Measurements from ENCODE around the gene ZFY. TPM values are rescaled to one million over a fixed set of nuclear protein-coding genes. Genes with fewer than 3 reads are reported as not detected.

The ZFY gene
- total and polyA plus RNA-seq, 2 of the 13 experiments (the other 11 are each of a cell fraction or from before 2014, with no cell fraction given), result 3.3 to 17.1 TPM

GRCh38 chrY:2972708-2973107, 37.5 kb downstream of the ZFY start:
- intact Hi-C loops (cut with micrococcal nuclease; ENCODE audit: unreplicated experiment), result no loop called here

More at GRCh38 chrY:2972708-2973107, 37.5 kb downstream of the ZFY start:
- DNase-seq (ENCODE audit: low spot score), result no peak
- no peaks in the 10 kb centered on the region for H4K20me1 ChIP-seq (ENCODE audit: insufficient read depth, low read length)
- no peak for FAIRE-seq
- WGBS (ENCODE audit: low lambda C conversion rate), result 90% methylated on average over 1 of the region's 1 CpG
- H3K27ac ChIP-seq (ENCODE audit: extremely low read length, insufficient read depth, low read length), result no peak overlapping the region
- ChIA-PET POLR2A (no interaction called here), CTCF (ENCODE audit: low intra/inter-chr PET ratio, low total read pairs) (no interaction called here)
- H3K79me2 ChIP-seq (ENCODE audit: insufficient read depth, low read length), result peaks cover 4% of the 10 kb centered on the region
- H3K27me3 ChIP-seq (ENCODE audit: control insufficient read depth in 1 of 2, insufficient read depth in 2 of 2, low read length in 2 of 2), result no peaks in the 10 kb centered on the region
- H2AFZ ChIP-seq (ENCODE audit: low read length), result no peak overlapping the region
- H3K9ac ChIP-seq (ENCODE audit: insufficient read depth, low read depth, low read length), result no peak overlapping the region
- no peaks in the 10 kb centered on the region for H3K9me3 ChIP-seq (ENCODE audit: low read length)
- no peak overlapping the region for H3K4me3 ChIP-seq (replicated peaks in 1 of 3; ENCODE audit: insufficient read depth in 1 of 3, low read depth in 2 of 3, low read length in 3 of 3)
- no peaks in the 10 kb centered on the region for H3K4me1 ChIP-seq (ENCODE audit: insufficient read depth, low read length)
- no peak for ATAC-seq
- in situ Hi-C loops (cut with HindIII; ENCODE audit: extremely low pct_ligation_motif_present, low pct_unique_long_range_greater_than_20kb), result no loop called here
- no peak overlapping the region for H3K4me2 ChIP-seq (ENCODE audit: low read depth, low read length)
- no TSS peak for BruUV-seq (replicated peaks)
- TF ChIP-seq TAF1 (CRISPR knock-in tag; IDR thresholded peaks at IDR 0.05) (no peak), GATAD2A (CRISPR knock-in tag; IDR thresholded peaks at IDR 0.05) (no peak), ZBTB20 (CRISPR knock-in tag; IDR thresholded peaks at IDR 0.05; ENCODE audit: borderline replicate concordance, low read depth) (no peak), SIN3B (IDR thresholded peaks at IDR 0.05; ENCODE audit: low read length) (no peak), HBP1 (CRISPR knock-in tag; IDR thresholded peaks at IDR 0.05; ENCODE audit: low read depth) (no peak), ZNF207 (IDR thresholded peaks at IDR 0.05; ENCODE audit: borderline replicate concordance) (no peak), PHF21A (CRISPR knock-in tag; IDR thresholded peaks at IDR 0.05) (no peak), KDM6A (CRISPR knock-in tag; IDR thresholded peaks at IDR 0.05; ENCODE audit: low read depth) (no peak), ZNF580 (CRISPR knock-in tag; IDR thresholded peaks at IDR 0.05; ENCODE audit: borderline replicate concordance, low read depth) (no peak), TIGD3 (CRISPR knock-in tag; IDR thresholded peaks at IDR 0.05; ENCODE audit: borderline replicate concordance) (no peak), ZMAT5 (CRISPR knock-in tag; IDR thresholded peaks at IDR 0.05; ENCODE audit: borderline replicate concordance, low read depth) (no peak), THRA (CRISPR knock-in tag; IDR thresholded peaks at IDR 0.05; ENCODE audit: borderline replicate concordance) (no peak), FLYWCH1 (CRISPR knock-in tag; IDR thresholded peaks at IDR 0.05) (no peak), SIX4 (CRISPR knock-in tag; IDR thresholded peaks at IDR 0.05) (no peak), TRIM22 (IDR thresholded peaks at IDR 0.05) (no peak)
- H3K36me3 ChIP-seq (replicated peaks in 1 of 2; ENCODE audit: control insufficient read depth in 1 of 2, insufficient read depth in 2 of 2, low read length in 2 of 2), result peaks cover 2 to 3% of the 10 kb centered on the region in 2 experiments; a peak in 1 of 5 replicates

All from HepG2 (cell line).